HepG2 (cell line): ENCODE results near the gene KLHL11. TPM values are rescaled to one million over a fixed set of nuclear protein-coding genes. Genes with fewer than 3 reads are reported as not detected.
"Not testable (repeated sequence)": the region's sequence is repeated elsewhere in the genome, so short reads cannot be mapped to it uniquely, and the experiment has no call there.

ENCODE experiments used
- ATAC-seq: fragments of 200-7000 bp; cut with Tn5 transposase; 3 replicates; pipeline ENCODE4 v1.9.1; 2020; ENCODE audit warnings: mild to moderate bottlenecking, moderate library complexity
- BruUV-seq: library from RNA; stranded (reverse); fragments of 400-500 nt; replicated peaks from 2 replicates; lab custom pipeline; 2021; lab: Mats Ljungman, UMichigan
- CTCF ChIA-PET: fragments of 300-600 bp; formaldehyde crosslinking; extraction: SDS; loops from one replicate; lab custom pipeline; 2021; ENCODE audit warnings: low total read pairs, inconsistent platforms, low intra/inter-chr PET ratio; lab: Yijun Ruan, JAX
- POLR2A ChIA-PET: fragments of 350-600 bp; sonication (Branson Sonifier 250); formaldehyde crosslinking; loops from one replicate; lab custom pipeline; 2020; ENCODE audit warnings: antibody characterized with exemption, inconsistent platforms; lab: Yijun Ruan, JAX
- DNase-seq: peaks from one replicate; pipeline ENCODE4 v3.0.0-alpha.2; 2015; ENCODE audit warnings: low spot score
- FAIRE-seq: peaks from 3 replicates; lab custom pipeline; 2011; peaks lifted over from hg19 to GRCh38; lab: Jason Lieb, UNC
- H2AFZ ChIP-seq: one replicate; pipeline ENCODE4 v1.6.1; 2011; ENCODE audit warnings: low read length, inconsistent platforms
- H3K27ac ChIP-seq: fragments of 300-600 bp; 3 replicates; pipeline ENCODE4 v1.8.0; 2011; ENCODE audit warnings: mixed run types, mild to moderate bottlenecking, mixed read lengths, low read length, inconsistent platforms; ENCODE audit not compliant: insufficient read depth; ENCODE audit errors: extremely low read length
- H3K27me3 ChIP-seq, 2 experiments: fragments of 200-600 bp in 1 of 2; 2 replicates in 1 of 2; 3 replicates in 1 of 2; pipeline versions ENCODE4 v1.6.0 to v1.8.0; 2011; ENCODE audit warnings: low read length in 2 of 2, mild to moderate bottlenecking in 2 of 2, moderate library complexity in 2 of 2, inconsistent platforms in 1 of 2; ENCODE audit not compliant: insufficient read depth in 2 of 2, control insufficient read depth in 1 of 2
- H3K36me3 ChIP-seq, 2 experiments: fragments of 200-600 bp in 1 of 2; replicated peaks in 1 of 2; 2 replicates in 1 of 2; 3 replicates in 1 of 2; pipeline versions ENCODE4 v1.5.1 to v1.8.0; 2011; ENCODE audit warnings: low read length in 2 of 2, inconsistent platforms in 1 of 2; ENCODE audit not compliant: insufficient read depth in 2 of 2, control insufficient read depth in 1 of 2
- H3K4me1 ChIP-seq: 2 replicates; pipeline ENCODE4 v1.5.1; 2012; ENCODE audit warnings: low read length, inconsistent platforms; ENCODE audit not compliant: insufficient read depth
- H3K4me2 ChIP-seq: 2 replicates; pipeline ENCODE4 v1.6.0; 2011; ENCODE audit warnings: low read depth, low read length, inconsistent platforms
- H3K4me3 ChIP-seq, 3 experiments: fragments of 200-600 bp in 1 of 3; sonication (generic), shearing (Covaris generic) in 1 of 3; replicated peaks in 1 of 3; 2 replicates each; pipeline ENCODE4 v1.5.1; 2011 to 2016; ENCODE audit warnings: low read length in 3 of 3, inconsistent platforms in 2 of 3, low read depth in 2 of 3, mild to moderate bottlenecking in 2 of 3, control low read depth in 1 of 3, mixed read lengths in 1 of 3; ENCODE audit not compliant: insufficient read depth in 1 of 3
- H3K79me2 ChIP-seq: one replicate; pipeline ENCODE4 v1.6.1; 2011; ENCODE audit warnings: low read length, inconsistent platforms; ENCODE audit not compliant: insufficient read depth
- H3K9ac ChIP-seq: 2 replicates; pipeline ENCODE4 v1.6.0; 2011; ENCODE audit warnings: mild to moderate bottlenecking, low read depth, low read length, inconsistent platforms; ENCODE audit not compliant: insufficient read depth
- H3K9me3 ChIP-seq: 2 replicates; pipeline ENCODE4 v1.5.1; 2012; ENCODE audit warnings: mild to moderate bottlenecking, low read length
- H4K20me1 ChIP-seq: 2 replicates; pipeline ENCODE4 v1.6.0; 2011; ENCODE audit warnings: inconsistent platforms, mild to moderate bottlenecking, low read length, moderate library complexity; ENCODE audit not compliant: insufficient read depth
- BRCA1 ChIP-seq: sonication (generic); formaldehyde crosslinking; IDR thresholded peaks from 2 replicates; pipeline ENCODE4 v1.4.0; 2020; ENCODE audit warnings: missing genetic modification reagents
- CEBPB ChIP-seq: IDR thresholded peaks from 2 replicates; pipeline ENCODE4 v1.6.1; 2011; ENCODE audit warnings: low read depth, low read length, improper control_type of control experiment, borderline replicate concordance
- CEBPG ChIP-seq: IDR thresholded peaks from 2 replicates; pipeline ENCODE4 v1.6.1; 2016
- CHCHD3 ChIP-seq: sonication (generic); formaldehyde crosslinking; IDR thresholded peaks from 2 replicates; pipeline ENCODE4 v1.8.0; 2022; ENCODE audit warnings: mild to moderate bottlenecking, missing genetic modification reagents, moderate library complexity
- JUNB ChIP-seq: sonication (generic); formaldehyde crosslinking; IDR thresholded peaks from 2 replicates; pipeline ENCODE4 v1.8.0; 2022; ENCODE audit warnings: missing genetic modification reagents, mild to moderate bottlenecking, borderline replicate concordance
- MXD4 ChIP-seq: IDR thresholded peaks from 2 replicates; pipeline ENCODE4 v1.6.1; 2016; ENCODE audit warnings: mild to moderate bottlenecking, missing biosample characterization, missing genetic modification reagents
- RFXAP ChIP-seq: sonication (generic); formaldehyde crosslinking; IDR thresholded peaks from 2 replicates; pipeline ENCODE4 v1.4.0; 2020; ENCODE audit warnings: missing genetic modification reagents, borderline replicate concordance
- SATB2 ChIP-seq: sonication (generic); formaldehyde crosslinking; IDR thresholded peaks from 2 replicates; pipeline ENCODE4 v1.5.0; 2020; ENCODE audit warnings: missing genetic modification reagents
- SKI ChIP-seq: fragments of 450-650 bp; IDR thresholded peaks from one replicate; pipeline ENCODE4 v1.6.1; 2018; ENCODE audit warnings: mild to moderate bottlenecking; ENCODE audit not compliant: partially characterized antibody
- ZFX ChIP-seq: sonication (generic); formaldehyde crosslinking; IDR thresholded peaks from 2 replicates; pipeline ENCODE4 v1.4.0; 2020; ENCODE audit warnings: mild to moderate bottlenecking, low read depth, missing genetic modification reagents, moderate library complexity
- ZNF121 ChIP-seq: sonication (generic); formaldehyde crosslinking; IDR thresholded peaks from 2 replicates; pipeline ENCODE4 v1.5.0; 2020; ENCODE audit warnings: mild to moderate bottlenecking, missing genetic modification reagents
- WGBS: methylation state at CpG from one replicate; pipeline ENCODE4 v1.1.6; 2017; ENCODE audit warnings: low lambda C conversion rate; 5-methylcytosine and 5-hydroxymethylcytosine counted together
- in situ Hi-C: cut with HindIII; loops from 2 replicates; pipeline ENCODE4 v1.10.0; 2017; ENCODE audit warnings: low pct_unique_long_range_greater_than_20kb; ENCODE audit not compliant: extremely low pct_ligation_motif_present
- intact Hi-C: fragments of 100-400 bp; cut with micrococcal nuclease; formaldehyde crosslinking; loops from one replicate; pipeline ENCODE4 v1.10.0; 2022; ENCODE audit not compliant: unreplicated experiment
- polyA plus RNA-seq, 8 experiments: library from polyadenylated mRNA; depleted of rRNA in 3 of 8; stranded (reverse) in 7 of 8; unstranded in 1 of 8; fragments of >200 nt; fragmentation: Illumina TruSeq in 4 of 8; extraction: Trizol in 4 of 8; gene quantifications; 2 replicates each; pipeline versions ENCODE4 v1.2.1 to v1.2.3, GENCODE V29; 2011 to 2016; ENCODE audit warnings: low read depth in 4 of 8, missing spikeins in 1 of 8, mixed read lengths in 1 of 8; ENCODE audit not compliant: insufficient read depth in 1 of 8
- total RNA-seq, 5 experiments: library from RNA; depleted of rRNA; stranded (reverse); fragments of >200 nt; fragmentation: Illumina TruSeq; extraction: Trizol; gene quantifications; 2 replicates each; pipeline ENCODE4 v1.2.3, GENCODE V29; 2016; ENCODE audit warnings: low read depth in 1 of 5
- TF ChIP-seq, protein P1 (sequence below): sonication (generic); formaldehyde crosslinking; IDR thresholded peaks from 2 replicates; pipeline ENCODE4 v1.5.0; 2020; ENCODE audit warnings: mild to moderate bottlenecking, missing genetic modification reagents
- TF ChIP-seq, protein P2 (sequence below): sonication (generic); formaldehyde crosslinking; IDR thresholded peaks from 2 replicates; pipeline ENCODE4 v1.4.0; 2020; ENCODE audit warnings: missing genetic modification reagents

Gene KLHL11
- total and polyA plus RNA-seq, 2 of the 13 experiments (the other 11 are each of a cell fraction or from before 2014, with no cell fraction given), result 7.7 to 27.5 TPM

DNA sequence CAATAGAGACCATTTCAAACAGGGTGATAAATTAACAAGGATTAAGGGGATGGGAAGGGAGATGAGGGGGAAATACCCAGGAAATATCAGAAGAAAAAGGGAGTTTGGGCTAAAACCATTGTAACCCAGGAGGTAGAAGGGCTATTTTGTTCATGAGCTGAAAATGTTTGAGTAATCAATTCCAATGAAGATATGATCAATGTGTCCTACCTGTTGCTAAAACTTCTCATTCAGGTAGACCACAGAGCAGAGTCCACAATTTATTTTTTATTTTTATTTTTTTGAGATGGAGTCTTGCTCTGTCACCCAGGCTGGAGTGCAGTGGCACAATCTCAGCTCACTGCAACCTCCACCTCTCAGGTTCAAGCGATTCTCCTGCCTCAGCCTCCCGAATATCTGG is 25.8 kb downstream of the KLHL11 start:
- H3K79me2 ChIP-seq, intact Hi-C loops, H3K4me2 ChIP-seq, H3K4me3 ChIP-seq, BruUV-seq, H3K9me3 ChIP-seq, ATAC-seq, H3K27me3 ChIP-seq, CTCF ChIA-PET, H3K27ac ChIP-seq, H4K20me1 ChIP-seq, H3K9ac ChIP-seq, DNase-seq, H3K36me3 ChIP-seq, FAIRE-seq, H2AFZ ChIP-seq, in situ Hi-C loops: not testable (repeated sequence)
- peaks cover 38% of the 10 kb centered on the region for H3K4me1 ChIP-seq
- POLR2A ChIA-PET, result interaction anchor here (0.6 kb wide), 1 partner anchor 297 kb away, joined by 3 read pairs; no protein-coding TSS in a partner anchor
- WGBS, result 93% methylated on average over 2 of the region's 2 CpGs

DNA sequence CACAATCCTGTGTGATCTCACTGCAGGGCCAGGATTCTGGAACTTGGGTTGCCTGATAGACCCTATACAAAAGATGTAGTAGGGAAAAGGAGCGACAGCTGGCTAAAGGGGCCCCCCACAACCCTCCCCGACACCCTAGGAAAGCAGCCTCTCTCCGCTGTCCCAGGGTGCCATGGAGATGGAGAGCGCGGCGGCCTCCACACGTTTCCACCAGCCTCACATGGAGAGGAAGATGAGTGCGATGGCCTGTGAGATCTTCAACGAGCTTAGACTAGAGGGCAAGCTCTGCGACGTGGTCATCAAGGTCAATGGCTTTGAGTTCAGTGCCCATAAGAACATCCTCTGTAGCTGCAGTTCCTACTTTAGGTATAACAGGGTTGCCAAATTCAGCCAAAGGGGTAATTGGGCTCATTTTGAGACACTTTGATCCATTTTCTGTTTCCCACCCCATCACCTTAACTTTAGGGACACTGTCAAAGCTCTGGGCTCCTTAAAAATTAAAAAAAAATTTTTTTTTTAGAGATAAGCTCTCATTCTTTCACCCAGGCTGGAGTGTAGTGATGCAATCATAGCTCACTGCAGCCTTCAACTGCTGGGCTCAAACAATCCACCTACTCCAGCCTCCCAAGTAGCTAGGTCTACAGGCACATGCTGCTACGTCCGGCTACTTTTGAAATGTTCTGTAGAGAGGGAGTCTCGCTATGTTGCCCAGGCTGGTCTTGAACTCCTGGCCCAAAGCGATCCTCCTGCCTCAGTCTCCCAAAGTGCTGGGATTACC is 27.3 kb downstream of the KLHL11 start, which contains the start of gene KLHL10:
KLHL10 (plus strand) TSS at position 65 of the 778 bp plus-strand sequence; CDS start at position 173, 108 bp downstream.
- H3K27ac ChIP-seq, result no peak within 1 kb of the TSS
- no peaks in the 10 kb centered on the region for H3K27me3 ChIP-seq
- H3K36me3 ChIP-seq, result no peaks in the 10 kb centered on the region; a peak in 2 of 5 replicates
- in situ Hi-C loops, result no loop called here
- WGBS, result 58% methylated on average over 15 of the region's 15 CpGs
- ChIA-PET CTCF (no interaction called here), POLR2A (interaction anchor here (0.7 to 1.6 kb wide), 9 partner anchors 11 to 164 kb away, joined by 3 to 7 read pairs (median 3); partner anchors contain the start of genes EIF1, FKBP10 and KLHL11)
- peak within 1 kb of the TSS; percentile 80 for H3K4me2 ChIP-seq
- BruUV-seq, result no TSS peak
- peak within 1 kb of the TSS; percentile 88 for H2AFZ ChIP-seq
- TF ChIP-seq, protein P1, sequence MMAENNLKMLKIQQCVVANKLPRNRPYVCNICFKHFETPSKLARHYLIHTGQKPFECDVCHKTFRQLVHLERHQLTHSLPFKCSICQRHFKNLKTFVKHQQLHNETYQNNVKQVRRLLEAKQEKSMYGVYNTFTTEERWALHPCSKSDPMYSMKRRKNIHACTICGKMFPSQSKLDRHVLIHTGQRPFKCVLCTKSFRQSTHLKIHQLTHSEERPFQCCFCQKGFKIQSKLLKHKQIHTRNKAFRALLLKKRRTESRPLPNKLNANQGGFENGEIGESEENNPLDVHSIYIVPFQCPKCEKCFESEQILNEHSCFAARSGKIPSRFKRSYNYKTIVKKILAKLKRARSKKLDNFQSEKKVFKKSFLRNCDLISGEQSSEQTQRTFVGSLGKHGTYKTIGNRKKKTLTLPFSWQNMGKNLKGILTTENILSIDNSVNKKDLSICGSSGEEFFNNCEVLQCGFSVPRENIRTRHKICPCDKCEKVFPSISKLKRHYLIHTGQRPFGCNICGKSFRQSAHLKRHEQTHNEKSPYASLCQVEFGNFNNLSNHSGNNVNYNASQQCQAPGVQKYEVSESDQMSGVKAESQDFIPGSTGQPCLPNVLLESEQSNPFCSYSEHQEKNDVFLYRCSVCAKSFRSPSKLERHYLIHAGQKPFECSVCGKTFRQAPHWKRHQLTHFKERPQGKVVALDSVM (CRISPR knock-in tag), result peak; percentile 40; the same call in 1 of the 2 replicates
- TF ChIP-seq MXD4 (CRISPR knock-in tag) (no peak), CEBPB (peak; percentile 83; the same call in 1 of the 2 replicates), ZFX (CRISPR knock-in tag) (peak; percentile 10; the same call in 1 of the 2 replicates), RFXAP (CRISPR knock-in tag) (no peak), BRCA1 (CRISPR knock-in tag) (no peak), SKI (no peak), JUNB (CRISPR knock-in tag) (no peak), CHCHD3 (CRISPR knock-in tag) (no peak), SATB2 (CRISPR knock-in tag) (no peak), CEBPG (CRISPR knock-in tag) (peak; percentile 73), ZNF121 (peak; percentile 77)
- TF ChIP-seq, protein P2, sequence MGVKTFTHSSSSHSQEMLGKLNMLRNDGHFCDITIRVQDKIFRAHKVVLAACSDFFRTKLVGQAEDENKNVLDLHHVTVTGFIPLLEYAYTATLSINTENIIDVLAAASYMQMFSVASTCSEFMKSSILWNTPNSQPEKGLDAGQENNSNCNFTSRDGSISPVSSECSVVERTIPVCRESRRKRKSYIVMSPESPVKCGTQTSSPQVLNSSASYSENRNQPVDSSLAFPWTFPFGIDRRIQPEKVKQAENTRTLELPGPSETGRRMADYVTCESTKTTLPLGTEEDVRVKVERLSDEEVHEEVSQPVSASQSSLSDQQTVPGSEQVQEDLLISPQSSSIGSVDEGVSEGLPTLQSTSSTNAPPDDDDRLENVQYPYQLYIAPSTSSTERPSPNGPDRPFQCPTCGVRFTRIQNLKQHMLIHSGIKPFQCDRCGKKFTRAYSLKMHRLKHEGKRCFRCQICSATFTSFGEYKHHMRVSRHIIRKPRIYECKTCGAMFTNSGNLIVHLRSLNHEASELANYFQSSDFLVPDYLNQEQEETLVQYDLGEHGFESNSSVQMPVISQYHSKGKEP (CRISPR knock-in tag), result no peak
- peak within 1 kb of the TSS; percentile 63 to 94 (median 77) for H3K4me3 ChIP-seq
- peaks cover 44% of the 10 kb centered on the region for H3K4me1 ChIP-seq
- H3K9ac ChIP-seq, result peak within 1 kb of the TSS; percentile 61
- intact Hi-C loops, result no loop called here
- H4K20me1 ChIP-seq, result no peaks in the 10 kb centered on the region
- H3K9me3 ChIP-seq, result no peaks in the 10 kb centered on the region
- DNase-seq, result no peak
- no peak for ATAC-seq
- no peak for FAIRE-seq
- peaks cover 9% of the 10 kb centered on the region for H3K79me2 ChIP-seq
